Brain microvascular endothelial cell (primary cell): ENCODE measurements around the gene EED.

Experiments
- DNase-seq: peaks from one replicate; pipeline ENCODE4 v3.0.0-alpha.2; 2020
- H3K27ac ChIP-seq: fragments of 250-450 bp; sonication (Bioruptor Pico); 2 replicates; pipeline ENCODE4 v1.5.1; 2020; ENCODE audit warnings: mild to moderate bottlenecking, moderate library complexity
- H3K27me3 ChIP-seq: fragments of 250-450 bp; sonication (Bioruptor Pico); replicated peaks from 2 replicates; pipeline ENCODE4 v1.5.1; 2020; ENCODE audit warnings: mild to moderate bottlenecking
- H3K36me3 ChIP-seq: fragments of 250-450 bp; sonication (Bioruptor Pico); replicated peaks from 2 replicates; pipeline ENCODE4 v1.5.1; 2020; ENCODE audit warnings: mild to moderate bottlenecking
- H3K4me3 ChIP-seq: 2 replicates; pipeline ENCODE4 v1.5.1; 2011; ENCODE audit warnings: low read depth, mild to moderate bottlenecking, control low read depth, low read length, moderate library complexity
- CTCF ChIP-seq: IDR thresholded peaks from 2 replicates; pipeline ENCODE4 v1.5.1; 2011; ENCODE audit warnings: low read depth, mild to moderate bottlenecking, moderate library complexity, low read length, control low read depth, inconsistent platforms; ENCODE audit errors: missing control alignments
- in situ Hi-C: cut with HindIII; loops from 2 replicates; pipeline ENCODE4 v1.10.0; 2017; ENCODE audit warnings: low sequenced_read_pairs, low pct_ligation_motif_present

Gene EED

GRCh38 chr11:86241956-86242535, 2.5 kb upstream of the EED start:
- no peak for DNase-seq
- no peak overlapping the region for H3K27ac ChIP-seq
- in situ Hi-C loops, result no loop called here

GRCh38 chr11:86243396-86243795, 1.2 kb upstream of the EED start:
- DNase-seq, result no peak
- H3K4me3 ChIP-seq, result no peak overlapping the region
- no peaks in the 10 kb centered on the region for H3K27me3 ChIP-seq
- in situ Hi-C loops, result no loop called here
- no peak for TF ChIP-seq CTCF
- no peaks in the 10 kb centered on the region for H3K36me3 ChIP-seq
- H3K27ac ChIP-seq, result no peak overlapping the region

More at GRCh38 chr11:86241956-86242535, 2.5 kb upstream of the EED start:
- Histone ChIP-seq H3K4me3 (no peak overlapping the region), H3K27me3 (no peaks in the 10 kb centered on the region), H3K36me3 (no peaks in the 10 kb centered on the region)
- TF ChIP-seq CTCF, result no peak

GRCh38 chr11:86244063-86244521, 461 bp upstream of the EED start:
- Histone ChIP-seq H3K27me3 (no peaks in the 10 kb centered on the region), H3K27ac (peak overlapping the region; percentile 99), H3K4me3 (peak overlapping the region; percentile 92), H3K36me3 (no peaks in the 10 kb centered on the region)
- peak; percentile 79 for DNase-seq
- in situ Hi-C loops, result no loop called here
- no peak for TF ChIP-seq CTCF

- Histone ChIP-seq H3K27me3 (no peaks in the 10 kb centered on the region), H3K4me3 (peak overlapping the region; percentile 92), H3K36me3 (no peaks in the 10 kb centered on the region), H3K27ac (peak overlapping the region; percentile 99)
- DNase-seq, result no peak
- TF ChIP-seq CTCF, result no peak
- in situ Hi-C loops, result no loop called here
Measured at GRCh38 chr11:86245369-86246292, 1.1 kb downstream of the EED start.

GRCh38 chr11:86246293-86246675, 1.7 kb downstream of the EED start:
- Histone ChIP-seq H3K27ac (no peak overlapping the region), H3K36me3 (no peaks in the 10 kb centered on the region), H3K4me3 (peak overlapping the region; percentile 92), H3K27me3 (no peaks in the 10 kb centered on the region)
- no peak for DNase-seq
- in situ Hi-C loops, result no loop called here
- TF ChIP-seq CTCF, result no peak
